Central memory CD8-positive, alpha-beta T cell (primary cell): ENCODE measurements around the gene SEC31A.

Source experiments
- ATAC-seq: fragments of 150-1000 bp; cut with Tn5 transposase; replicated peaks from 2 replicates; pipeline ENCODE4 v1.10.0; 2022; ENCODE audit warnings: mild to moderate bottlenecking, moderate FRiP score, moderate number of reproducible peaks; ENCODE audit not compliant: poor library complexity, severe bottlenecking; ENCODE audit errors: extremely low read depth
- DNase-seq, 2 donors: peaks; one replicate each; pipeline ENCODE4 v3.0.0; 2021; ENCODE audit warnings: low spot score in 2 of 2
- H3K27ac Mint-ChIP-seq: one replicate; pipeline ENCODE4 v1.8.0; 2022; ENCODE audit warnings: low read depth, mild to moderate bottlenecking, moderate library complexity, mixed read lengths
- H3K27me3 Mint-ChIP-seq: one replicate; pipeline ENCODE4 v1.8.0; 2022; ENCODE audit warnings: mixed read lengths
- H3K36me3 Mint-ChIP-seq: one replicate; pipeline ENCODE4 v1.8.0; 2022; ENCODE audit warnings: mild to moderate bottlenecking, moderate library complexity, mixed read lengths; ENCODE audit not compliant: insufficient read depth
- H3K4me1 Mint-ChIP-seq: one replicate; pipeline ENCODE4 v1.8.0; 2022; ENCODE audit warnings: mixed read lengths
- H3K4me3 Mint-ChIP-seq: one replicate; pipeline ENCODE4 v1.8.0; 2022; ENCODE audit warnings: mild to moderate bottlenecking, moderate library complexity, mixed read lengths
- H3K9me3 Mint-ChIP-seq: one replicate; pipeline ENCODE4 v1.8.0; 2022; ENCODE audit warnings: mixed read lengths

Gene SEC31A

DNA sequence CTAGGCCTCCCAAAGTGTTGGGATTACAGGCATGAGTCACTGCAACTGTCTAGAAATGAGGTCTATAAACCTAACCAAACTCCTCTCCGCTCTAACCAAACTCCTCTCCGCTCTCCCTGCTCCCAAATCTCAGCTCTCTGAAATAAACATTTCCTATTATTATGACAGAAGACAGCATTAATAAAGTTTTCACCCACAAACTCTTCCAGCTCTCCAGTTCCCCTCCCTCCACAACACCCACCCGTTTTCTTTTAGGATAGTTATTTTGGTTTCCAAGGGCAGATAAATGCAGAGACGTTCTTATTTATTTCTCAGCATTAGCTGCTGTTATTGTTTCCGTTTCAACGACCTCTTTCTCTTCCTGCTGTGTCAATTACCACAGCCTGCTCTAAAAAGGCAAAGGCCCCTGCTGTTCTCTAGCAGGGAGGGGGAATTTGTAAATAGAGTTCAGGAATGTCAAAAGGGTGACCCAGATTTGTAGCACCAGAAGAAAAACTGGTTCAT is 79.1 kb downstream of the SEC31A start:
- Mint-ChIP-seq H3K4me3 (no peak overlapping the region), H3K36me3 (peaks cover under 1% of the 10 kb centered on the region), H3K9me3 (no peaks in the 10 kb centered on the region), H3K4me1 (no peaks in the 10 kb centered on the region), H3K27me3 (no peaks in the 10 kb centered on the region), H3K27ac (no peak overlapping the region)
- ATAC-seq, result no peak
- DNase-seq, result no peak

DNA sequence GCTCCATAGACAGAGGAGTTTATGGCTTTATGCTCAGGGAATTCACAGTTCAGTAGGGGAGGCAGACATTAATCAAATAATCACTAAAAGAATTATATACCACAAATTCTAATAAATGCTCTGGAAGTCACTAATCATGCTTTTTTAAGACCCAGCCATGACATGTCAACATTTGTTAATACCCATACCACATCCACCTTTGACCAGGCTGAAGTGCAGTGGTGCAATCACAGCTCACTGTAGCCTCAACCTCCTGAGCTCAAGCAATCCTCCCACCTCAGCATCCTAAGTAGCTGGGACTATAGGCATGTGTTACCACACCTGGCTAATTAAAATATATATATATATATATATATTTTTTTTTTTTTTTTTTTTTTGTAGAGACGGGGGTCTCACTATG is 79.6 kb downstream of the SEC31A start:
- Mint-ChIP-seq H3K27ac (no peak overlapping the region), H3K9me3 (no peaks in the 10 kb centered on the region), H3K27me3 (no peaks in the 10 kb centered on the region), H3K4me1 (no peaks in the 10 kb centered on the region), H3K36me3 (no peaks in the 10 kb centered on the region), H3K4me3 (no peak overlapping the region)
- DNase-seq, result no peak
- no peak for ATAC-seq

DNA sequence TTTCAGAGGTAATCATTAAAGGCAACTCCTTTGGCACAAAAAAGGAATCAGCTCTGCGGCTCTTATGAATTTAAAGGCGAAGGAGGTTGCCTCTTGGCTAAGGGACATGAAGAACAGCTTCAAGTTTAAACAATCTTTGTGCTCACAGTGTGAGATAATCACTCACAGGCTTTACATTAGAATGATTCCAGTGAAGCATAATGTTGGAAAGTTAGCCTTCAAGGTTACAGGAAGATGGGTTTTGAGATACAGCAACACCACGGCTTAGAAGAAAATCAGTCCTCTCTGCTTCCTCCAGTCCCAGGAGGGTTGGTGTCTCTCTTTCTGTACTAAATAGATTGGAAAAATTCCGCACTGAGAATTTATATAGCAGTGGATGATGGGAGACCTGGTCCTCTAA is 80.8 kb downstream of the SEC31A start:
- ATAC-seq (no peak), DNase-seq (no peak)
- Mint-ChIP-seq H3K4me3 (no peak overlapping the region), H3K9me3 (no peaks in the 10 kb centered on the region), H3K36me3 (no peaks in the 10 kb centered on the region), H3K27me3 (no peaks in the 10 kb centered on the region), H3K4me1 (no peaks in the 10 kb centered on the region), H3K27ac (no peak overlapping the region)

DNA sequence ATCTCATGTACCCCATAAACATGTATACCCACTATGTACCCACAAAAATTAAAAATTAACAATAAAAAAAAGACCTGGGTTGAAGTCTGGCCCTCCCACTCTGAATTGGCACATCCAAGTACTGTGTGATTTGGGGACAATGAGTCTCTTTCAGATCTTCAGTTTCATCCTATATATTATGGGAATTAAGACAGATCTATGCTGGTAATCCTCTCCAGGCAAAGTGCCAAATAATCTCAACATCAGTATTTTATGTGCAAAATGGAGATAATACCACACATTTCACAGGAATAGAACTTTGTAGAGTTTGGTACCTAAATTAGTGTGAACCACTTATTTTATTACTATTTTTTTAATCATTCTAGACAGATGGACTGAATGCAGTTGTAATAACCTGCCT is 81.3 kb downstream of the SEC31A start:
- Mint-ChIP-seq H3K36me3 (no peaks in the 10 kb centered on the region), H3K4me1 (no peaks in the 10 kb centered on the region), H3K27me3 (no peaks in the 10 kb centered on the region), H3K9me3 (no peaks in the 10 kb centered on the region), H3K4me3 (no peak overlapping the region), H3K27ac (no peak overlapping the region)
- no peak for DNase-seq
- ATAC-seq, result no peak

DNA sequence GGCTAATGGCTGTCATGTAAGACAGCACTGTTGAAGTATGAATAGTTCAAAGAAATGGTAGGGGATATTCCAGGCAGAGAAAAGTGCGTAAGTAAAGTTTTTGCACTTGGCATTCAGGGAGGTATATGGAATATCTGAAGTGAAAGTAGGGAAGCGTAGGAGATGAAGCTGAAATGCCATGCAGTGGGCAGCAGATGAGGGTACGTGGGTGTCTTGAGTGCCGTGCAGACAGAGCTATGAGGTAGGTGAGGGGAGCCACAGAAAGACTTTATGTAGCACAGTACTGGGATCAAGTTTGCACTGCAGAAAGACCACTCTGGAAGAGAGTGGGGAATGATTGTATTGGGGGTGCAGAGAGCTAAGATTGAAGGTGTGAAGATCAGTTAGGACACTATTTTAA is 87.2 kb downstream of the SEC31A start:
- no peak for ATAC-seq

DNA sequence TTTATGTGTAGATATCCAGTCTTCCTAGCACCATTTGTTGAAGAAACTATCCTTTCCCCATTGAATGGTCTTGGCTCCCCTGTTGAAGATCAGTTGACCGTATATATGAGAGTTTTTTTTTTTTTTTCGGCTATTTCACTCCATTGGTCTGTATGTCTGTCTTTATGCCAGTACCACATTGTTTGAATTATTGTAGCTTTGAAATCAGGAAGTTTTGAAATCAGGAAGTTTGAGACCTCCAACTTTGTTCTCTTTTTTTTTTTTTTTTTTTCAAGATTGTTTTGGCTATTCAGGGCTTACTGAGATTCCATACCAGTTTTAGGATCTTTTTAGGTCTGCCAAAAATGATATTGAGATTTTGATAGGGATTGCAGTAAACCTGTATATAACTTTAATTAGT is 88.0 kb downstream of the SEC31A start:
- ATAC-seq (no peak), DNase-seq (no peak)
- no peaks in the 10 kb centered on the region for H3K9me3 Mint-ChIP-seq
- no peak overlapping the region for H3K27ac Mint-ChIP-seq
- peaks cover 6% of the 10 kb centered on the region for H3K36me3 Mint-ChIP-seq
- H3K4me1 Mint-ChIP-seq, result peaks cover 6% of the 10 kb centered on the region
- H3K4me3 Mint-ChIP-seq, result no peak overlapping the region
- no peaks in the 10 kb centered on the region for H3K27me3 Mint-ChIP-seq

More for the DNA sequence above, 87.2 kb downstream of the SEC31A start:
- Mint-ChIP-seq H3K27me3 (no peaks in the 10 kb centered on the region), H3K4me1 (peaks cover 6% of the 10 kb centered on the region), H3K4me3 (no peak overlapping the region), H3K27ac (no peak overlapping the region), H3K36me3 (peaks cover 4% of the 10 kb centered on the region), H3K9me3 (no peaks in the 10 kb centered on the region)
- no peak for DNase-seq

DNA sequence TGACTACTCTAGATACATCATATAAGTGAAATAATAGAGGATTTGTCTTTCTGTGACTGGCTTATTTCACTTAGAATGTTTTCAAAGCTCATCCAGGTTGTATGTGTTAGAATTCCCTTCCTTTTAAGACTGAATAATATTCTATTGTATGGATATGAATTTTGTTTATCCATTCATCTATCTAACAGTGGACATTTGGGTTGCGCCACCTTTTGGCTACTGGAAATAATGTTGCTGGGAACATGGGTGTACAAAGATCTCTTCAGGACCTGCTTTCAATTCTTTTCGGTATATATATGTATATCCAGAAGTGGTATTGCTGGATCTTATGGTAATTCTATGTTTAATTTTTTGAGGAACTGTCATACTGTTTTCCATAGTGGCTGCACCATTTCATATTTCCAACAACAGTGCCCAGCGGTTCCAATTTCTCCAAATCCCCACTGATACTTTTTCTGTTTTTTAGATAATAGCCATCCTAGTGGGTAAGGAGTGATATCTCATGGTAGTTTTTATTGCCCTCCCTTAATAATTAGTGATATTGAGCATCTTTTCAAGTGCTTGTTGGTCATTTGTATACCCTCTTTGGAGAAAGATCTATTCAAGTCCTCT is 88.9 kb downstream of the SEC31A start:
- Mint-ChIP-seq H3K4me3 (no peak overlapping the region), H3K4me1 (peaks cover 12% of the 10 kb centered on the region), H3K36me3 (peaks cover 6% of the 10 kb centered on the region), H3K9me3 (no peaks in the 10 kb centered on the region), H3K27me3 (no peaks in the 10 kb centered on the region), H3K27ac (no peak overlapping the region)
- ATAC-seq (no peak), DNase-seq (no peak)

DNA sequence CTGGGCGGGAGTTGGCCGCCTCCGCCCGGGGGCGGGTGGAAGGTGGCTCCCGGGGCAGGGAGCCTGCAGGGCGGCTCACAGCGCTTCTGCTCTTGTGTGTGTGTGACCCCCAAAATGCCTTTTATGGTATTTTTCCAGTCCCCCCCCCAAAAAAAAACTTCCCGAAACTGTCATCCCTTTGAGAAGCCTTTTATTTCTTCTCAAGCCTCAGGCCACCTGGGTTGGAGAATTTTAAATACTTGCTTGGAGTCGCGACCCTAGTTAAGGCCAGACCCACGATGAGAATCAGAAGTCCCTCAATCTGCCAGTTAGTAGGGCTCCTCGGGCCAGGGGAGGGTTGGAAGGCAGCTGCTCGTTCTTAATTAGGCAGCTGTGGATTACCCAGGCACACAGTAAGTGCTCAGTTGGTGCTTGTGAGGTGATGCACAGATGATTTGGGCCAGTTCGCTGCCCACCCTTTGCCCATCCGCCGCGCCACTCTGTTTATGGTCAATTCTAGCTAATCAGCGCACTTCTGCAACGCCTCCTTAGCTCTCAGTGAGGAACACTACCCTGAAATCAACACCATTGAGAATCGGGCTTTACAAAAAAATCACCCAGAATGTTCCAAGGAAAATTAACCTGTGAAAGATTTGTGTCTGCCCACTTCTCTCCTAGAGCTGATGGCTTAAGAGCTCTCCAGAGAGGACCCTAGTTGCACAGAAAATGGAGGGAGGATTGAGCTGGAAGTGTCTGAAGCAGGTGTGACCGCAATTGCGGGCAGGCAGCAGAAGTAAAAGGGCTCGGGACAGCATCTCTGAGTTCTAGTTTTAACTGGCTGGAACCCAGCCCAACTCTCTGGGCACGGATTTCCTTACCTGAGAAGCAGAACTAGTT is 91.7 kb downstream of the SEC31A start:
- Mint-ChIP-seq H3K36me3 (peaks cover 8% of the 10 kb centered on the region), H3K27ac (no peak overlapping the region), H3K9me3 (no peaks in the 10 kb centered on the region), H3K27me3 (no peaks in the 10 kb centered on the region), H3K4me3 (peak overlapping the region; percentile 86), H3K4me1 (peaks cover 20% of the 10 kb centered on the region)
- DNase-seq, result no peak
- peak; percentile 26 for ATAC-seq

DNA sequence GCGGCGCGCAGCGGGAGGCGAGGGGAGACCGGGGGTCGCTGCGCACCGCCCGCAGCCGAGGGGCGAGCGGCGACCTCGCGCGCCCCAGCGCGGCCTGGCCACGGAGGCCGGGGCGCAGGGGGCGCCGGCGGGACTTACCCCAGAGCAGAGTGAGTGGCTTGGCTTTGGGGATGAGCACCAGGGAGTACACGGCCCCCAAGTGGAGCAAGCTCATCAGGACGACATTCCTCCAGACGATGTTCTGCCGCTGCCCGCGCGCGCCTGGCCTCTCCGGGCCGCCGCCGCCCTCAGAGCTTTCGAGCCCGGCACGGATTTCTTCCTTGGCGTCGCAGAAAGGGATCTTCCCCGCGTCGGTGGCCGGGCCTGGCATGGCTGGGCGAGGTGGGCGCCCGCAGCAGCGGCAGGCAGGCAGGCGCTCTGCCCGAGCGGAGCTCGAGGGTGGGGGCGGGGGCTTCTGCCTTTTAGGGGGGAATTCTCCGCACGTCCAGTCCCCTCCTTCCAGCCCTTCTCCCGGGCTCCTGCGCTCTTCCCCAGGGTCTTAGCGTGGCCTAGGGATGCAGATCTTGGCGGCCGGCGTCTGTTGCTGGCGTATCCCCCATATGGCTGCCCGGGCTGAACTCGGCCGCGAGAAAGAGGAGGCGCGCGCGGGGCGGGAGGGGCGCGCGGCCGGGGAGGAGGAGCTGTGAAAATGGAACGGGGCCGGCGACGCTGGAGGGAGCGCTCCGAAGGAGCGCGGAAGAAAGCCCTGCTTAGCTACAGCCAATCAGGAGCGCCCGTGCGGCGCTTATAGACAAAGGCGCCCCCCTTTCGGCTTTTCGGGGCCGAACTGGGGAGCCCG is 92.6 kb downstream of the SEC31A start, which contains the start of gene SCD5:
SCD5 (minus strand) TSS at position 629 of the 838 bp plus-strand sequence; CDS start at position 370, 259 bp downstream.
- peak; percentile 21 to 30 for DNase-seq
- Mint-ChIP-seq H3K36me3 (peaks cover 8% of the 10 kb centered on the region), H3K4me3 (peak within 1 kb of the TSS; percentile 86), H3K9me3 (no peaks in the 10 kb centered on the region), H3K27ac (peak within 1 kb of the TSS; percentile 78), H3K27me3 (no peaks in the 10 kb centered on the region), H3K4me1 (peaks cover 20% of the 10 kb centered on the region)
- ATAC-seq, result peak; percentile 90

DNA sequence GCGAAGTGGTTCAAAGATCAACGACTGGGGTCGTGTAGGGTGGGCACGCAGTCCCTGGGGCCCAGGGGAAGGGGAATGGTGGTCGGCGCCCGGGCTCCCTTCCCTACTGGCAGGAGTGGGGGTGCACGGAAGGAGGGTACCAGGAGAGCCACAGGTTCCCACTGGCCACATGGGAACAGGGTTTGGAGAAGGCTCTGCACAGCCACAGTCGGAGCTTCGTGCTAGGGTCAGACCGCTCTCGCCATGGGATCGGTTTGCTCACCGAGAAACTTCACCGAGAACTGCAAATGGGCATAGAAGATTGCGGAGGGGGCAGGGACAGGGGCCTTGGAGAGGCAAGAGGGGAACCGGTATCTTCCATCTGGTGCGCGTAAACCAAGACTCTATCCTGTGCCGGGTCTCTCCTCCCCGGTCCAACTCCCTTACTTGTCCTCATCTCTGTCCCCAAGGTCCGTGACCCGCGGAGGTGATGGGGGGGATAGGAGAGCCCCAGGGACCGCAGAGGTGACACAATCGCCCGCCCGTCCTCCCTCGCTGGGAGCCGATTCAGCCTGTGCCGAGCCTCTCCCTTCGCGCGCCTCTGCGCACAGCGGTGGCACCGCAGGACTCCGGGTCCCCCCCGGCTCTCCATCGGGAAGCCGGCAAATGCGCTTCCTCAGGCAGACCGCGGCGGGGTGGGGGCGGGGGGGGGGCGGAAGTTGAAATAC is 93.4 kb downstream of the SEC31A start:
- Mint-ChIP-seq H3K4me1 (peaks cover 20% of the 10 kb centered on the region), H3K27me3 (no peaks in the 10 kb centered on the region), H3K9me3 (no peaks in the 10 kb centered on the region), H3K4me3 (peak overlapping the region; percentile 86), H3K36me3 (peaks cover 8% of the 10 kb centered on the region), H3K27ac (peak overlapping the region; percentile 78)
- DNase-seq, result no peak
- ATAC-seq, result no peak

DNA sequence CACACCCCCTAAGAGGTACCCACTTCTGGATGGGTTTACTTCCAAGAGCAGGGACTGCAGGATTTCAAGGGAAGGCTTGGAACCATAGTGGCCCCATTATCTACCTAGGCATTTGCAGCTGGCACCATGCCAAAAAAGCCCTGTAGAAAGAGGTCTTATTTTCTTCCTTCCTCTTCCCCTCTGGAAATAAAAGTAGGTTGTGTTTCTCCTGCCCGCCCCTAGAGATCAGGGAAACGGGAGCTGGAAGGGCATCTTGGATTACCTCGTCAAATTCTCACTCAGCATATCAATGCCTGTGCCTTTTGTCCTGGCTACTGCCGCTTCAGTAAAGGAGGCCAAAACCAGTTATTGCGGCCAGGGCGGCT is 93.9 kb downstream of the SEC31A start:
- H3K4me1 Mint-ChIP-seq, result peaks cover 20% of the 10 kb centered on the region
- DNase-seq, result no peak
- peak overlapping the region; percentile 78 for H3K27ac Mint-ChIP-seq
- H3K4me3 Mint-ChIP-seq, result peak overlapping the region; percentile 86
- no peaks in the 10 kb centered on the region for H3K9me3 Mint-ChIP-seq
- ATAC-seq, result no peak
- H3K27me3 Mint-ChIP-seq, result no peaks in the 10 kb centered on the region
- H3K36me3 Mint-ChIP-seq, result peaks cover 8% of the 10 kb centered on the region
